HG02852 (cell line): ENCODE results near the gene MIER2.

ENCODE experiments used
- ATAC-seq: cut with Tn5 transposase; IDR thresholded peaks from one replicate; pipeline ENCODE4 v1.9.1; 2021; ENCODE audit warnings: mild to moderate bottlenecking, moderate library complexity; ENCODE audit not compliant: unreplicated experiment

MIER2 gene

GRCh38 chr19:335486-336066 lies 9.0 kb downstream of the MIER2 start:
- no peak for ATAC-seq

- no peak for ATAC-seq
These were observed 9.5 kb downstream of the MIER2 start for GRCh38 chr19:335072-335471.

GRCh38 chr19:334296-335071 lies 10.1 kb downstream of the MIER2 start:
- ATAC-seq: no peak

- no peak for ATAC-seq
These were observed 14.1 kb downstream of the MIER2 start for GRCh38 chr19:330503-330902.

- ATAC-seq: no peak
These were observed 14.7 kb downstream of the MIER2 start for GRCh38 chr19:329876-330275.

GRCh38 chr19:328025-328505 lies 16.5 kb downstream of the MIER2 start:
- ATAC-seq: no peak

GRCh38 chr19:327291-328024 lies 17.1 kb downstream of the MIER2 start:
- ATAC-seq: no peak

- no peak for ATAC-seq
These were observed 17.7 kb downstream of the MIER2 start for GRCh38 chr19:326871-327270.

- ATAC-seq: no peak
These were observed 18.5 kb downstream of the MIER2 start for GRCh38 chr19:325937-326565.

GRCh38 chr19:325173-325936 lies 19.2 kb downstream of the MIER2 start:
- no peak for ATAC-seq

GRCh38 chr19:324716-325115 lies 19.9 kb downstream of the MIER2 start:
- no peak for ATAC-seq

GRCh38 chr19:322616-323015 lies 22.0 kb downstream of the MIER2 start:
- ATAC-seq: no peak

- ATAC-seq: no peak
These were observed 26.2 kb downstream of the MIER2 start for GRCh38 chr19:318509-318774.

GRCh38 chr19:317710-318508 lies 26.7 kb downstream of the MIER2 start:
- no peak for ATAC-seq

GRCh38 chr19:315811-316210 lies 28.8 kb downstream of the MIER2 start:
- ATAC-seq: no peak

- no peak for ATAC-seq
These were observed 30.4 kb downstream of the MIER2 start for GRCh38 chr19:313988-314815.

GRCh38 chr19:313169-313987 lies 31.2 kb downstream of the MIER2 start:
- ATAC-seq: no peak

GRCh38 chr19:311813-312261 lies 32.8 kb downstream of the MIER2 start:
- no peak for ATAC-seq
